SK-N-SH (cell line): Measurements from ENCODE around the gene NDST4. TPM values are rescaled to one million over a fixed set of nuclear protein-coding genes. Genes with fewer than 3 reads are reported as not detected.

Source experiments
- CTCF ChIA-PET: fragments of 300-600, 350-600 bp; formaldehyde crosslinking; extraction: SDS; loops from one replicate; lab custom pipeline; 2021; lab: Yijun Ruan, JAX
- POLR2A ChIA-PET: fragments of 350-600 bp; sonication (Branson Sonifier 250); formaldehyde crosslinking; extraction: SDS; loops from one replicate; lab custom pipeline; 2020; ENCODE audit warnings: antibody characterized with exemption, inconsistent platforms; lab: Yijun Ruan, JAX
- DNase-seq: peaks from one replicate; pipeline ENCODE4 v3.0.0; 2012
- H2AFZ ChIP-seq: fragments of 200-600 bp; sonication (generic); 2 replicates; pipeline ENCODE4 v1.8.1; 2016; ENCODE audit warnings: antibody characterized with exemption, mild to moderate bottlenecking, low read depth
- H3F3A ChIP-seq: fragments of 200-600 bp; sonication (generic); replicated peaks from 2 replicates; pipeline ENCODE3; 2016; ENCODE audit warnings: antibody characterized with exemption, mild to moderate bottlenecking; ENCODE audit not compliant: insufficient read depth
- H3K27ac ChIP-seq, 2 experiments: fragments of 200-500 bp in 1 of 2; fragments of 200-600 bp in 1 of 2; sonication (Bioruptor generic) in 1 of 2; sonication (generic), shearing (Covaris generic) in 1 of 2; 2 replicates each; pipeline versions ENCODE4 v1.5.1 to v1.6.1; 2014 to 2016; ENCODE audit warnings: low read depth in 2 of 2, inconsistent platforms in 1 of 2, low read length in 1 of 2, mild to moderate bottlenecking in 1 of 2, mixed read lengths in 1 of 2
- H3K27me3 ChIP-seq: fragments of 200-600 bp; sonication (generic), shearing (Covaris generic); 2 replicates; pipeline ENCODE4 v1.6.1; 2016; ENCODE audit warnings: mixed run types; ENCODE audit not compliant: insufficient read depth
- H3K36me3 ChIP-seq, 2 experiments: fragments of 200-500 bp in 1 of 2; fragments of 200-600 bp in 1 of 2; sonication (Bioruptor generic) in 1 of 2; sonication (generic) in 1 of 2; replicated peaks in 1 of 2; 2 replicates each; pipeline versions ENCODE3 to v1.5.1; 2014 to 2016; ENCODE audit warnings: low read length in 1 of 2, mild to moderate bottlenecking in 1 of 2; ENCODE audit not compliant: insufficient read depth in 2 of 2, control insufficient read depth in 1 of 2
- H3K4me1 ChIP-seq, 2 experiments: fragments of 200-500 bp in 1 of 2; fragments of 200-600 bp in 1 of 2; sonication (Bioruptor generic) in 1 of 2; sonication (generic), shearing (Covaris generic) in 1 of 2; 2 replicates each; pipeline versions ENCODE4 v1.5.1 to v1.6.1; 2014 to 2016; ENCODE audit warnings: low read depth in 1 of 2, low read length in 1 of 2, mixed run types in 1 of 2; ENCODE audit not compliant: insufficient read depth in 2 of 2, control insufficient read depth in 1 of 2
- H3K4me2 ChIP-seq: fragments of 200-600 bp; sonication (generic), shearing (Covaris generic); 2 replicates; pipeline ENCODE4 v1.6.1; 2017; ENCODE audit warnings: mixed run types
- H3K4me3 ChIP-seq, 2 experiments: fragments of 200-500 bp in 1 of 2; fragments of 200-600 bp in 1 of 2; sonication (Bioruptor generic) in 1 of 2; sonication (generic), shearing (Covaris generic) in 1 of 2; 2 replicates each; pipeline versions ENCODE4 v1.5.1 to v1.8.1; 2014 to 2016; ENCODE audit warnings: low read depth in 2 of 2, inconsistent platforms in 1 of 2, low read length in 1 of 2, mild to moderate bottlenecking in 1 of 2, mixed read lengths in 1 of 2, moderate library complexity in 1 of 2
- H3K79me2 ChIP-seq: fragments of 200-600 bp; sonication (generic); 2 replicates; pipeline ENCODE4 v1.8.1; 2017; ENCODE audit warnings: mild to moderate bottlenecking; ENCODE audit not compliant: insufficient read depth
- H3K9ac ChIP-seq: fragments of 200-600 bp; sonication (generic); 2 replicates; pipeline ENCODE4 v1.6.1; 2017; ENCODE audit warnings: mixed run types
- H3K9me2 ChIP-seq: fragments of 200-600 bp; sonication (generic); 2 replicates; pipeline ENCODE4 v1.6.1; 2017; ENCODE audit warnings: mixed run types
- H3K9me3 ChIP-seq: fragments of 200-600 bp; sonication (generic); 2 replicates; pipeline ENCODE4 v1.6.1; 2017; ENCODE audit warnings: mixed run types, mild to moderate bottlenecking, moderate library complexity
- H4K20me1 ChIP-seq: fragments of 200-600 bp; sonication (generic); 2 replicates; pipeline ENCODE4 v1.6.1; 2017; ENCODE audit warnings: mild to moderate bottlenecking, mixed run types; ENCODE audit not compliant: insufficient read depth
- CHD2 ChIP-seq: fragments of 150-350 bp; IDR thresholded peaks from 2 replicates; pipeline ENCODE4 v1.6.1; 2018; ENCODE audit warnings: low read length; ENCODE audit not compliant: partially characterized antibody
- CTCF ChIP-seq: fragments of 200-600 bp; sonication (generic); IDR thresholded peaks from 2 replicates; pipeline ENCODE4 v1.6.1; 2017; ENCODE audit warnings: antibody characterized with exemption, mild to moderate bottlenecking, moderate library complexity
- EZH2phosphoT487 ChIP-seq: fragments of 200-600 bp; sonication (generic); IDR thresholded peaks from 2 replicates; pipeline ENCODE4 v1.6.1; 2017; ENCODE audit warnings: low read depth, mixed run types, mild to moderate bottlenecking, antibody characterized with exemption, moderate library complexity, borderline replicate concordance
- FOXM1 ChIP-seq: IDR thresholded peaks from 2 replicates; pipeline ENCODE4 v1.4.0; 2012; ENCODE audit warnings: low read depth, mild to moderate bottlenecking
- GABPA ChIP-seq: IDR thresholded peaks from 2 replicates; pipeline ENCODE4 v1.4.0; 2012; ENCODE audit warnings: low read depth, mild to moderate bottlenecking
- GATA2 ChIP-seq: sonication (generic); formaldehyde crosslinking; IDR thresholded peaks from 2 replicates; pipeline ENCODE4 v1.5.0; 2020; ENCODE audit warnings: mild to moderate bottlenecking, missing genetic modification reagents
- IRF3 ChIP-seq: fragments of 150-350 bp; IDR thresholded peaks from 2 replicates; pipeline ENCODE4 v1.6.1; 2016; ENCODE audit warnings: mild to moderate bottlenecking, low read depth, low read length
- NRF1 ChIP-seq: IDR thresholded peaks from 2 replicates; pipeline ENCODE4 v1.6.1; 2012; ENCODE audit warnings: low read depth, mild to moderate bottlenecking, low read length
- PBX3 ChIP-seq: IDR thresholded peaks from 2 replicates; pipeline ENCODE4; 2012
- POLR2AphosphoS5 ChIP-seq: IDR thresholded peaks from 2 replicates; pipeline ENCODE4 v1.6.1; 2012; ENCODE audit warnings: low read depth, low read length
- RAD21 ChIP-seq: IDR thresholded peaks from 2 replicates; pipeline ENCODE4 v1.6.1; 2012; ENCODE audit warnings: mild to moderate bottlenecking, low read length
- RFX5 ChIP-seq: IDR thresholded peaks from 2 replicates; pipeline ENCODE4 v1.6.1; 2012; ENCODE audit warnings: mild to moderate bottlenecking, improper control_type of control experiment, low read length
- RXRA ChIP-seq: IDR thresholded peaks from 2 replicates; pipeline ENCODE4 v1.4.0; 2012; ENCODE audit warnings: low read depth, mild to moderate bottlenecking, borderline replicate concordance
- SIN3A ChIP-seq: IDR thresholded peaks from 2 replicates; pipeline ENCODE4 v1.6.1; 2012; ENCODE audit warnings: low read depth, mild to moderate bottlenecking, low read length, moderate library complexity, borderline replicate concordance
- SMC3 ChIP-seq: IDR thresholded peaks from 2 replicates; pipeline ENCODE4 v1.6.1; 2012; ENCODE audit warnings: low read depth, low read length, improper control_type of control experiment
- TAF1 ChIP-seq: IDR thresholded peaks from 2 replicates; pipeline ENCODE4 v1.6.1; 2012; ENCODE audit warnings: low read depth, mild to moderate bottlenecking, low read length, moderate library complexity, borderline replicate concordance
- TCF12 ChIP-seq: IDR thresholded peaks from 2 replicates; pipeline ENCODE4 v1.4.0; 2012
- TEAD4 ChIP-seq: IDR thresholded peaks from 2 replicates; pipeline ENCODE4 v1.4.0; 2012; ENCODE audit warnings: mild to moderate bottlenecking, borderline replicate concordance; ENCODE audit not compliant: insufficient read depth
- YY1 ChIP-seq: IDR thresholded peaks from 2 replicates; pipeline ENCODE4 v1.4.0; 2012; ENCODE audit warnings: low read depth, mild to moderate bottlenecking
- WGBS: methylation state at CpG from one replicate; pipeline ENCODE4 v1.1.6; 2017; ENCODE audit warnings: low lambda C conversion rate; 5-methylcytosine and 5-hydroxymethylcytosine counted together
- polyA plus RNA-seq, 3 experiments: library from polyadenylated mRNA; depleted of rRNA; stranded (reverse); fragments of >200 nt; gene quantifications; 2 replicates each; pipeline ENCODE4 v1.2.3, GENCODE V29; 2012
- TF ChIP-seq, protein P1 (sequence below): fragments of 150-350 bp; IDR thresholded peaks from 2 replicates; pipeline ENCODE4 v1.6.1; 2017; ENCODE audit warnings: antibody characterized with exemption, low read length, low read depth, borderline replicate concordance

NDST4 gene
- polyA plus RNA-seq, 1 of the 3 experiments (the other 2 are of a cell fraction) = not detected

GRCh38 chr4:114807759-114808404 is 305.5 kb downstream of the NDST4 start:
- Histone ChIP-seq H3K4me3 (no peak overlapping the region; a peak in 1 of 4 replicates), H3K27ac (no peak overlapping the region), H3K4me1 (no peaks in the 10 kb centered on the region; a peak in 1 of 4 replicates), H4K20me1 (no peaks in the 10 kb centered on the region), H3F3A (no peaks in the 10 kb centered on the region), H3K27me3 (no peaks in the 10 kb centered on the region), H2AFZ (no peak overlapping the region), H3K9me3 (no peaks in the 10 kb centered on the region), H3K36me3 (no peaks in the 10 kb centered on the region), H3K4me2 (no peak overlapping the region), H3K9me2 (no peaks in the 10 kb centered on the region), H3K79me2 (no peaks in the 10 kb centered on the region), H3K9ac (no peak overlapping the region)
- 31% methylated on average over 14 of the region's 14 CpGs for WGBS
- peak; percentile 38 for DNase-seq
- ChIA-PET POLR2A (no interaction called here), CTCF (interaction anchor here (0.7 to 2.2 kb wide), 26 partner anchors 8 to 1022 kb away, joined by 3 to 12 read pairs (median 4); no protein-coding TSS in a partner anchor)
- peak; percentile 45 for TF ChIP-seq RAD21
- TF ChIP-seq TAF1 = no peak
- TF ChIP-seq SMC3 = 0 out of 2 replicates have a peak, but pooled peaks have one; percentile 27
- peak; percentile 85 for TF ChIP-seq CTCF
- no peak for TF ChIP-seq POLR2AphosphoS5

DNA sequence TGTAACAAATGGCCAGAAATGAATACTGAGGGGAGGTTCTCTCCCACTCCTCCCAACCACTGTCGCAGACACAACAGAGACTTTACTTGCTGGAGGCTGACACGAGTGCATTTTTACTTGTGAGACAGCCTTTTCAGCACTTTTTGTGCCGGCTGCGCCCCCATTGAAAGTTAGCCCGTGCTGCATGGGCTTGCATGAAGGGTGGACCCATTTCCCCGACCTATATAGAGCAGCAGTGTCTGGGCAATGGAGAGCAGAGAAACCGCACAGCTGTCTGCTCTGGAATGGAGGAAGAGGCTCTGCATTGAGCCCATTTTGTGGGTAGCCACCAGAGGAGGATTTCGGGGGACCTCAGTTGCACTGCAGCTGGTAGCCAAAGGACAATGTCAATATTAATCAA is 306.1 kb downstream of the NDST4 start:
- no peak for DNase-seq
- Histone ChIP-seq H3F3A (no peaks in the 10 kb centered on the region), H4K20me1 (no peaks in the 10 kb centered on the region), H3K27ac (no peak overlapping the region), H3K4me2 (no peak overlapping the region), H3K36me3 (no peaks in the 10 kb centered on the region), H3K27me3 (no peaks in the 10 kb centered on the region), H3K4me1 (no peaks in the 10 kb centered on the region; a peak in 1 of 4 replicates), H3K4me3 (no peak overlapping the region), H3K9me2 (no peaks in the 10 kb centered on the region), H3K79me2 (no peaks in the 10 kb centered on the region), H3K9ac (no peak overlapping the region), H2AFZ (no peak overlapping the region), H3K9me3 (no peaks in the 10 kb centered on the region)
- CTCF ChIA-PET = interaction anchor here (1.0 to 2.2 kb wide), 20 partner anchors 8 to 80 kb away, joined by 3 to 12 read pairs (median 4); no protein-coding TSS in a partner anchor
- 34% methylated on average over 8 of the region's 8 CpGs for WGBS
- TF ChIP-seq SIN3A = no peak
- no peak for TF ChIP-seq YY1
- no peak for TF ChIP-seq PBX3
- no peak for TF ChIP-seq RFX5
- TF ChIP-seq TCF12 = no peak
- TF ChIP-seq, protein P1, sequence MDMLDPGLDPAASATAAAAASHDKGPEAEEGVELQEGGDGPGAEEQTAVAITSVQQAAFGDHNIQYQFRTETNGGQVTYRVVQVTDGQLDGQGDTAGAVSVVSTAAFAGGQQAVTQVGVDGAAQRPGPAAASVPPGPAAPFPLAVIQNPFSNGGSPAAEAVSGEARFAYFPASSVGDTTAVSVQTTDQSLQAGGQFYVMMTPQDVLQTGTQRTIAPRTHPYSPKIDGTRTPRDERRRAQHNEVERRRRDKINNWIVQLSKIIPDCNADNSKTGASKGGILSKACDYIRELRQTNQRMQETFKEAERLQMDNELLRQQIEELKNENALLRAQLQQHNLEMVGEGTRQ = no peak
- TF ChIP-seq GABPA = no peak
- TF ChIP-seq CHD2 = no peak
- no peak for TF ChIP-seq FOXM1
- no peak for TF ChIP-seq TEAD4
- no peak for TF ChIP-seq IRF3
- TF ChIP-seq GATA2 (CRISPR knock-in tag) = no peak
- TF ChIP-seq CTCF = no peak
- TF ChIP-seq EZH2phosphoT487 = no peak
- no peak for TF ChIP-seq RXRA
- no peak for TF ChIP-seq NRF1
- POLR2A ChIA-PET = no interaction called here
